Activated T-cell treated with anti-CD3 and anti-CD28 coated beads for 4 hours (primary cell): Measurements from ENCODE around the gene MRE11.
"Not testable (repeated sequence)": the region's sequence is repeated elsewhere in the genome, so short reads cannot be mapped to it uniquely, and the experiment has no call there.

Experiments
- DNase-seq: peaks from one replicate; pipeline ENCODE4 v3.0.0-alpha.2; 2020

The MRE11 gene

DNA sequence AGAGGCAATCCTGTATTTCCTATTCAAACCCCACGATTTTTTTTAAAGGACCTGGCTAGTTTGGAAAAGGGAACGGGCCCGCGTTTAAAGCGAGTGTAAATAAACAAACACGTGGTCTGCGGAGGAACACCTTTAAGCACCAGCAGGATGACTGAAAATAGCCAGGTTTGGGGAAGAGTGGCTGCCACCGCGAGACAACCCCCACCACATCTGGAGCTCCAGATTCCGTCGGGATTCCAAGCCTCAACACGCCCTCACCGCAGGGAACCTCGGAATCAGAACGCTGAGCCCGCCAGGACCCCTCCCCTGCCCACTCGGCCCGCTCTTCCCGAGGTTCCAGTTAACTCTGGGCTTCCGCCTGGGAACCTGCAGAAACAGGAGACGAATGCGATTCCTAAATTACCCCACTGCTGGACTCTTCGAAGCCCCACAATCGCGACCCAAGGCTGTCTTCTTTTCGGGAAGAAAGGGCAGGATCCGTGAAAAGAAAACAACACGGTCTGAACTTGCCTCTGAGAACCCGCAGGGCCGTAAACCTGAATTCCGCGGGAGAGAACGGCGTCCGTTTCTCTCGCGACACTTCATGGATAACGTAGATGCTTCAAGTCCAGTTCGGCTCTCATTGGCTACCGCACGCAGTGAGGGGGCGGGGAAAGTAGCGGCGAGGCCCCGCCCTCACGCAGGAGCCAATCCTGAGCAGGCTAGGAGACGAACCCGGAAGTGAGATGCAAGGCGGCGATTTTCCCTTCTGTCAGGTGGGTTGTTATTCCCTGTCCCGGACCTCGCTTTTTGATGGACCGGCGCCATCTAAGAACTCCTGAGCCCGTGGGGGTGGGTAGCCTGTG, at the start of gene MRE11, which contains the start of gene ANKRD49:
TSS of gene MRE11 (minus strand) at position 564 of the 845 bp plus-strand sequence. CDS start 1,043 bp downstream, outside the sequence.
TSS of gene ANKRD49 (plus strand) at position 704 of the 845 bp plus-strand sequence. CDS start 2,710 bp downstream, outside the sequence.
- peak; percentile 94 for DNase-seq

DNA sequence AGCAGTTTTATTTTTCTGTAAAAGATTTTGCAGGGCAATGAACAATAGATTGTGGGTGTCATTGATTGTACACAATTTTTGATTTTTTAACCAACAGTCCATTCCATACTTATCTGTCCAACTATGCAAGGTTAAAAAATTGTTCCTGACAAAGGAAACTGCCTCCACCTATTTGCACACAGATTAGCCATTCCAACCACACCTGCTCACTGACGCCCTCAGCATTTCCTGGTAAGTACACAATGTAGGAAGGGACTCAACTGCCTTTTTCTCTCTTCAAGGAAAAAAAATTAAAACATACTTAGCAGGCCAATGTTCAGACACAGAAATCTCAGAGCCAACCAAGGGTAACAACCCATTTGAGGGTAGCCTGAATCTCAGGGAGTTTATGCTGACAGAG, 45.8 kb upstream of the MRE11 start:
- DNase-seq: no peak

DNA sequence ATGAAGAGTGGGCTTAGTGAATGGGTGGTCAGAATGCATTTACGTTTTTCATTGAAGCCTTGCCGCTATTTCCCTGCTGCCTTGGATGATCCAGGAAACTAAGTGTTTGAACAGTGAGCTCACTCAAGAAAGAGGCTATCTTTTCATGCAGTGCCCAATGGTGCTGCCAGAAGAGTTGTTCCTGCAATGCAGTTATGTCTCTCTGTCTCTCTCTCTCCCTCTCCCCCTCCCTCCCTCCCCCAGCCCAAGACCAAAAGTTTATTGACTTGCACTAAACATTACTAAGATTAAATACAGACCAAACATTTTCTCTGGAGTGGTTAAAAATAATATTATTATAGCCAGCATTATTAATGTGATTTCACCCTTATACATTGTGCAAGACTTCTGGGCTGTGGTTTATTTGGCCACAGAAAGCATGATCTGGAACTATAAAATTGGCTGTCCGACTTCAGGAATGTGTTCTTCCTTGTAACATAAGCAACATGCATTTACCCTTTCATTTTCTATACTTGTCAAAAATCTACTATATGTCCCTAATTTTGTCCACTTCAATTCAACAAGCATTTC, 43.5 kb upstream of the MRE11 start:
- no peak for DNase-seq

DNA sequence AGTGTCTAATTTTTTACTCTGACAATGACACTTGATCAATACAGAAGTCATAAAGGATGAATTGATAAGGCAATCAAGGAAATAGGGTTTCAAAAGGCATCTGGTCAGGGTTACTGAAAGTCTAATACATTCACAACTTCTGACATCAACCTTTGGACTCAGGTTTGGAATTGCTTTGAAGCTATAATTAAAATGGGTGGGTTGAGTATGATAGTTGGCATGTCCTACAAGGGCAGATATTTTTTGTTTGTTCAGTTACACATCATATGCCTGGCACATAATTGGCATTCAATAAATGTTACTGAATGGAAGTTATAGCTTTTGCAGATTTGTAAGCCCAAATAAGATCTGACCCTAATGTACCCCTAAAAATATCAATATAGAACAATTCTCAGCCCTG, 42.7 kb upstream of the MRE11 start:
- DNase-seq: no peak

DNA sequence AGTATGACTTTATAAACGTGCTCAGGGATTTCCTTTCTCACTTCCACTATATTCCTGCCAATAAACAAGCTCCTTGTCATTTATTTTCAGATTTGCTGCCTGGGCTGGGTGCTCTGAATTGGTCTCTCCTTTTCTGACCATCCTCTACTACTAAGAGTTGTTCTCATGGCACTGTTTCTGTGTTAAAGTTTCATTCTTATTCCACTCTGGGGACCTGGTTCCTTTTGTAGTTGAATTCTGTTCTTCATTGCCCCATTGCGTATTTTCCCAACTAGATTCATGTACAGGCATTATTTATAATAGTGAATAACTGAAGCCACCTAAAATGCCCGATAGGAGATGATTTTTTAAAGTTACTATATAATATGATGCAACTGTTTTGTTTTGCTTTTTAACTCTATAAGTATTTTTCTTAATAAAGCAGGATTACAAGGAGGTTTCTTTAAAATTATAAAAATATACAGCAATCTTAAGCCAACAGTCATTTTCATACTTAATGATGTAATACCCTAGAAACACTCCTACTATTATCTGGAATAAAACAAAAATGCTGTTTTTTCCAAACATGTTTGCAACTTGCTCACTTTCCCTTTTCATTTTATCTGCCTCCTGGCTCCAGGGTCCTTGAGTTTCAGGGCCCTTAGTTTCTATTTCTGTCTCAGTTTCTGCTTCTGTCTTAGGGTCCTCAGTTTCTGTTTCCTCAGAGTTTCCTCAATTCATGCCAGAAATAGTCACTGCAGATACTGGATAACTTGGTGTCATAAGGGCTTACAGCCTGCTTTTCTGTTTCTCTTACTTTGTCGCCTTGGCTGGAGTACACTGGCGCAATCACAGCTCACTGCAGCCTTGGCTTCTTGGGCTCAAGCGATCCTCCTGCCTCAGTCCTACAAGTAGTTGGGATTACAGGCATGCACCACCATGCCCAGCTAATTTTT, 40.3 kb upstream of the MRE11 start:
- DNase-seq: no peak

DNA sequence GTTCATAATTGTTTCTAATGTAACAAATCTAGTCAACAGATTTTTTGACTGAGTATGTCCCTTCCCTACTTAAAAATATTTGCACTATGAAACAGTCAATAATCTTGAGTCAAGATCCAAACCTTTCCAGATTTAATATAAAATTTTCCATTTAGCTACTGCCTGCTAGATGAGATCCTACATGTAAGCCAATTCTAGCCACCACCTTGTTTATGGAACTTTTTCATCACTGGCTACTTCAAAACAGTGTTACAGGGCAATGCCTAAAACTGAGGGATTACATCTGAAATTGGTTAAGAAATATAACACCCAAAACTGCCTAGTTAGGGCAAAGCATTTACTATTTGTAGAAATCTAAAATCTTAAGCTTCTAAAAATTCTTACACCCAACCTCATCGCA, 39.6 kb upstream of the MRE11 start:
- DNase-seq: no peak

DNA sequence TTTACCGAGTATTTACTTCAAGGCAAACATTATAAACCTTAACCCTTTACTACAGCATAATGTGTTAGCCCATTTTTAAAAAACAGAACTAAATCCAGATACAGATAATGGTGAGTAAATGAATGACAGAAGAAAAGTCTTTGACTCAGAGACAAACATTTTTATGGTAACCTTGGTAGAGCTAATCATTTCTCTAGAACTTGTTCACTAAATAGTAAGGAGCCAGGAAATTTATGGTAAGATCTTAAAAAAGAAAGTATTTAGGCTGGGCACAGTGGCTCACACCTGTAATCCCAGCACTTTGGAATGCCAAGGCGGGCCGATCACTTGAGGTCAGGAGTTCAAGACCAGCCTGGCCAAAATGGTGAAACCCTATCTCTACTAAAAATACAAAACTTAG, 38.6 kb upstream of the MRE11 start:
- no peak for DNase-seq

DNA sequence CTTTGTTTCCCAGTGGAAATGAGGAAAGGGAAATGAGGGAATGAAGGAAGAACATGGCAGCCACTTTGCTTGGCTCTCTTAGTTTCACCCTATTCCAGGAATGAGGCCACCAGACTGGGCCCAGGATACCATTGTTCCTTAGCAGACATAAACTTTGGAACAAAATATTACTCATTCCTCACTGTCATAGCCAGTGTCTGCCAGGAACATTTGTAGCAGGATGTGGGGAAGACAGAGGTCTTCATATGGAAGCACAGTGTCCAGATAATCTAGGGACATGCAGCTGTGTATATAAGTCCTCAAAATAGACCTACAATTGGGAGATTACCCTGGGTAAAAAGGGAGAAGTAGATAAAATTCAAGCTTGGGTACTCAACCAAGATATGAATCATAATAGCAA, 34.9 kb upstream of the MRE11 start:
- no peak for DNase-seq

DNA sequence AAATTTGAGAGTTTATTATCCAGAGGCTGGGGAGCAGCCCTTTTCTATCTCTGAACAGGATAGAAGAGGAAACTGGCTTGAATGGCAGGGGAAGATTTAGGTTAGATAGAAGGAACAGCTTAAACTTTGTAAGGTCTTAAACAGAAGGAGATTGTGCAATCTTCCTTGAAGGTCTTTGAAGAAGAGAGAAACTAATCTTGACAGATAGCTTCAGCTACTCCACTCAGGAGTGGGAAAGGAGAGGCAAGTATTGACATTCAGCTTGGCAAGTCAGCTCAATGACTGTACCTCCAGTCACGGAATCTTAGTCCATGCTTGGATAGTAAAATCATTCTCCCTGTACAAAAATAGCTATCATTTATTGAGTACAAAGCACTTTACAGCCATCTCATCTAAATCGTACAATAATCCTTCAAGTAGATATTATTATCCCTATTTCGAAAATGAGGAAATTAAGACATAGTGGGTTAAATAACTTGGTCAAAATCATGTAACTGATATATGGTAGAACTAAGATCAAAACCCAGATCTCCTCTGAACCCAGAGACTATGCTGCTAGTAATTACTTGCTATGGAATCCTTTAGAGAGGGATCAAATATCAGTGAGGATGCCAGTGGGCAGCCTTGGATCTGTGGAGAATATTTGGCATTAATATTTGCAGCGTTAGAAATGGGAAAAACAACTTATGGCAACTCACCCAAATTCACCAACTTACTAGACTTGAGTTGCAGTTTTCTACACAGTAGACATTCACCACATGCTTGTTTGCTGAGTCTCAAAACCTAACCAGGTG, 33.2 kb upstream of the MRE11 start:
- DNase-seq: no peak

DNA sequence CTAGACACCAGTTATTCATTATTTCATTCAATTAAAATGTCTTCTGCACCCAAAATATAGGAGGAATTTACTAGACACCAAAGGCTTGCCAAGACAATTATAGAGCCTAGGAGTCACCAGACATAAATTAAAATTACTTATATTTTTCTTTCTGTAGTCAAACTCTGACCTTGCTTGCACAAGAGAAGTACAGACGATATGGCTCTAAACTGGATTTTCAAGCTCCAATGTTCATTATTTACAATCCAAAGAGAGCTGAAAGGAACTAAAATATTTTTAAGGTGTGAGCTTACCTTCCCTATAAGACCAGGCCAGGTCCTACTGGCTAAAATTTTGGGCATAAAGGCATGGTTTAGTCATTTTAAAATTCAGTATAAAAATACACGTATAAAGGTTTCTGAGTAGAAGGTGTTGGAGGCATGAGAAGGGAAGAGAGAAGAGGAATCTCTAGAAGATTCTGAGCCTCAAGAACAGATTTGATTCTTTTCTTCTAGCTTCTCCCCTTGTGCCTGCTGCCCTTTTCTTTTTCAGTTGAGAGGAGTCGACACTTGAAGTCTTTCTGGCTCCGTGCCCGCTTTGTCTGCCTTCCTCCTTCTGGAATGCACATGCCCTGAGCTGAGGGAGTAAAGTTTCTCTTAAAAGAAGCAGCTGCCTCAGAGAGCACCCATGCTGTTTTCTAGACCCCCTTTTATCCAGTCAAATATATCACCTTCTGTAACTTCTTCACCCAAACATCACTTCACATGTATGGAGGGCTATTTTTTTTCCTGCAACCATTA, 32.1 kb upstream of the MRE11 start:
- DNase-seq: no peak

DNA sequence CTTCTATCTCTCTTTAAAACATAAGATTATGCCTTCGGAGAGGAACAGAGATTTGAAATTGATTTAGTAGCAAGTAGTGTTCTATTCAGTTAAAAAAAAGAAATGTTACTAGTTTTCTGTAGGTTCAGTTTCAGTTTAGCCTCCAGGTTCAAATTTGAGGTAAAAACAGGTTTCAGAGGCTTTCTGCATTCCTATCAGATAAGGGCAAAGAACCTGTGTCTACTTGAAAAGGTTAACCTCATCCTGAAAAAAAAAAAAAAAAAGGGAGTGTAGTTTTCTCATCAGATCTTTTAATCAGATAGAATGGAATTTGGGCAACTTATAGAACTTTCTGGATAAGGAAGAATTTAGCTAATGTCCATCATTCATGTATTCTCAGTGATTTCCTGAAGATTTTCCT, 30.7 kb upstream of the MRE11 start:
- DNase-seq: no peak

DNA sequence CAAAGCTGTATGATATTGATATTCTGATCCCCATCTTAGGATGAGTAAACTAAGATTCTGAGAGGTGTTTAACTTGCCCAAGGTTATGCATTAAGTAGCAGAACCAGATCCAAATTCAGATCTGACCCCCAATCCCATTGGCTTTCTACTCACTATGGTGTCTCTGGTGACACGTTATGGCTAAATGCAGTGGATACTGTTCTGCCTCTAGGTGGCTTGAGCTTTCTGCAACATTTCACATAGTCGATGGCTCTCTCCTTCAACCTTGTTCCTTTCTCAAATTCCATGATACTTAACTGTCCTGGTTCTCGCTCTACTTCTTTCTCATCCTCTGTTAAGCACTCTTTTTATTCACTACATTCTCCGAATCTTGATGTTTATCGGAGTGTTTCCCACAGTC, 28.0 kb upstream of the MRE11 start:
- no peak for DNase-seq

DNA sequence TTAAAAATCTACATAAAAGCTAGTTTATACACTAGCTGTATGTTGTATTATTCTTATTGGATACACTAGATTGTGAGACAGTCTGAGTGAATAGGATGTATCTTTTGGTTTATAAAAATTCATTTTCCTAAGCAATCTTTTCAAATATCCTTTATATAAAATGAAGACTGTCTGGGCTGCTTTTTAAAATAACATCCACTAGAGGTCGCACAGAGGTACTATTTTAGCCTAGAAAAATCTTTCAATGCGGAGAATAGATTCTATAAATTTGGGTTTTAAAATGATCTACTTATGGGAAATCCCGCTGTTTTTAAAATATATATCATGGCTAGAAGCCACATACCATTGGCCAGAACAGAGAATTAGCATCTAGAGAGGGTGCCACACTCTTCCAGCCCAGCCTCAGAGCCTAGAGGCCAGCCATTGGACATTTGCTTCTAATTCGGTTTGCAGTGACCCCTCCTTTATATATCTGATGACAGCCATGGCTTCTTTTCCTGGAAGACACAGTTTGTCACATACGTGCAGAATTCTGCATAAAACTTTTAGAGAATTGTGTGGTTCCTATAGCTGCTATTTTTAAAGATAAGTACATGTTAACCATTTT, 25.9 kb upstream of the MRE11 start:
- no peak for DNase-seq

DNA sequence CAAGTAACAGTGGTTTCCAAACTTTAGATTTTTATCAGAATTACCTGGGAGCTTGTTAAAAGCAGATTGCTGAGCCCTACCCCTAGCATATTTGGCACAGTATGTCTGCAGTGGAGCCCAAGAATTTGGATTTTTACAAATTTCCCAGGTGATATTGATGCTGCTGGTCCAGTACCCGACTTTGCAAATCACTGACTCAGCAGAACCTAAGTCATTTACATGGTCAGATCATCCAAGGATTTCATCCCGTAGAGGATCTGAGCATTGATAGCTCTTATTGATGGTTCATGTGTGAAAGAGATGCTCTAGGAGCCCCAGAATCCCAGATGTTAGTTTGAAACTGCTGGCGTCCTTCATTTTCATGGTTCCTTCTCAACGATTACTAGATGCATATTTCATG, 24.7 kb upstream of the MRE11 start:
- DNase-seq: no peak

DNA sequence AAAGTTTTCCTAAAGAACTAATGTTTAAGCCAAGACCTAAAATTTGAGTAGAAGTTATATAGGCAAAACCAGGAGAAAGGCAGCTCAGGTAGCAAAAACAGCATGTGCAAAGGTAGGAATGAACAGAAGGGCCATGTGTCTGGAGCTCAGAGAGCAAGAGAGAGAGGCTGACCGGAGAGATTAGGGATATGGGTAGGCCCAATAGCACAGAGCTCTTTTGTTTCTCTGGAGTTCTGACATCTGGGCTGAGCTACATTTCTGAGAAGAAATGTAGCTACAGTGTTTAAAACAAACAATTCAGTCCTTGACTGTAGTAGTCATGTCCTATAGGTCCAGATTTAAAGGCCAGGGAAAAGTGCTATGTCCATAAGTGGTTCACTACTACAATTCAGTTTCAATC, 23.1 kb upstream of the MRE11 start:
- DNase-seq: no peak

DNA sequence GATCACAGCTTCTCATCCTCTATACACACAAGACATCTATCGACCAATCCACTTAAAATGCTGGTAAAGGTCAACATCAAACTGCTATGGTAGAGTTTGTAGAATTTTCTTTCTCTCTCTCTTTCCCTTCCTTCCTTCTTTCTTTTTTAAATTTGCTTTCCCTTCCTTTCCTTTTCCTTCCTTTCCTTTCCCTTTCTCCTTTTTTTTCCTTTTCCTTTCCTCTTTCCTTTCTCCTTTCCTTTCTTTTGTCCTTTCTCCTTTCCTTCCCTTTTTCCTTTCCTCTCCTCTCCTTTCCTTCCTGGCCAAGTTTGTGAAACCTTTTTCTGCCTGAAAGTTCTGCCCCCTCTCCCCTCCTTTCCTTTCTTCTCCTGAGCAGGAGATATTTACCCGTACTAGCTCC, 21.8 kb upstream of the MRE11 start:
- DNase-seq: no peak

DNA sequence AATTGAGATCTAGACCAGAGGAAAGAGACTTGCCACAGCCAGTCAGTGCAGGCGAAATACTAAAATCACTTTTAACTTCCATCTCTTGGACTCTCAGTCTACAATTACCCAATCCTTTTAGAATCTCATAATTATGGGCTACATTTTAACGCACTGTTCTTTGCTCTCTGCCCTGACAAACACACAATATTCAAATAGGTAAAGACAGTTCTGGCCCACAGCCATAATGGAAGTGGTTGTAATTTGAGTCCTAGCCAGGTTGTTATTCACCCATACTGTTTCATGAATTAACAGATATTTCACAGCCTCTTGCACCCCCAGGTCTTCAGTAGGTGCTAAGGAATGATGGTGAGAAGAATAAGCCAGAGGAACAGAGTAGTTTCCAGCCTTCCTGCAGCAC, 19.4 kb upstream of the MRE11 start:
- no peak for DNase-seq

DNA sequence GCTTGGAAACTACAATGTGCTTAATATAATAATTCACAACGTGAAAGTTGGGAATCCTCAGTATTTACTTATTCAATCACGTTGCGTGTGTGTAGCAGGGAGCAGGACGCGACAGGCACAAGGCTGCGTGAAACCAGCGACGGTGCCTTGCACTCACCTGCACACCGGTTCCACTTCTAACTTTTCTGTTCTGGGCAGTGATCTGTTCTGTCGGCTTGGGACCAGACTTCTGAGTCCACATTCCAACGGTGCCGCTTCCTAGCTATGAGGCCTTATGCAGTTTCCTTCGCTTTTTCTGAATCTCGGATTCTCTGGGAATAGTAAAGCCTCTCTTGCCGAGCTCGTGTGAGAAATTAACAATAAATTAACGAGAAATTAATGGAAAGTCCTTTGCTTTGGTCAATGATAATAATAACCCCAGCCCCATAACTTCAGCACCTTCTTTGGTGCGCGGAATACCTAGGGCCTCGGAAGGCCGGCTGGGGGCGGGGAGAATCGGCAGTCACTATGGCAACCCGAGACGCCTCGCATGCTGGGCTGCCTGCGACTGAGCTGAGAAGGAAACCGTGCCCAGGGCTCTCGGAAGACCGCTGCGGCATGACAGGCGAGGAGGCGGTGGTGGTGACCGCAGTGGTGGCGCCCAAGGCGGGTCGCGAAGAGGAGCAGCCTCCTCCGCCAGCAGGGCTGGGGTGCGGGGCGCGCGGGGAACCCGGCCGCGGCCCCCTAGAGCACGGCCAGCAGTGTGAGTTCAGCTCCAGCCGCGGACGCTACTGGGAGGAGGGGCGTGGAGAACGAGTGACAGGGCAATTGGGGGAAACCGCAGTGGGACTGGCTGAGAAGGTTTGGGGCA, 18.5 kb upstream of the MRE11 start, which contains the start of gene C11orf97:
TSS of gene C11orf97 (plus strand) at position 530 of the 850 bp plus-strand sequence. CDS start at position 598, 68 bp downstream.
- DNase-seq: peak; percentile 38

DNA sequence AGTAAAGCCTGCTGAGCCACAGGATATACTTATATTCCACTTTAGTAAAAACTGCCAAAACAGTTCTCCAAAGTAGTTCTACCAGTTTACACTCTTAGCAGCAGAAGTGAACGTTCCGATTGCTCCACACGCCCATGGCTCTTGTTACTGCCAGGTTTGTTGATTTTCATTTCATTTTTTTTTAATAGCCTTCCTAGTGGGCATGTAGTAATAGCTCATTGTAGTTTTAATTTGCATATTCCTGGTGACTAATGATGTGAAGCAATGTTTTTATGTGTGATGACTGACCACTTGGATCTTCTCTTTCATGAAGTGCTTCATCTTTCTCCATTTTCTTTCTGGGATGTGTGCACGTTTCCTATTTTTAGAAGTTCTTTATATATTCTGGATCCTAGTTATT, 13.8 kb upstream of the MRE11 start:
- no peak for DNase-seq

DNA sequence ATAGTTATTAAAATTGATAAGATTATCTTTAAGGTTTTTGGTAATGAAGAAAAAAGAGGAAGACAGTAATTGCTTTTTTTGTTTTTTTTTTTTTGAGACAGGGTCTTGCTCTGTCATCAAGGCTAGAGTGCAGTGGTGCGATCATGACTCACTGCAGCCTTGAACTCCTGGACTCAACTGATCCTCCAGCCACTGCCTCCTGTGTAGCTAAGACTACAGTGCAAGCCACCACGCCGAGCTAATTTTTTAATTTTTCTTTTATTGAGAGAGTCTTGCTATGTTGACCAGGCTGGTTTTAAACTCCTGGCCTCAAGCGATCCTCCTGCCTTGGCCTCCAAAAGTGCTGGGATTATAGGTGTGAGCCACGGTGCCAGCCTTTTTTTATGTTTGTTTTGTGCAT, 12.9 kb upstream of the MRE11 start:
- not testable (repeated sequence) for DNase-seq
